A549 (cell line): ENCODE measurements around the gene BRF1. TPM values are rescaled to one million over a fixed set of nuclear protein-coding genes. Genes with fewer than 3 reads are reported as not detected.

ENCODE experiments used
- ATAC-seq, 2 experiments: fragments of 200-7000 bp in 1 of 2; fragments of >200 bp in 1 of 2; cut with Nextera tagmentation in 1 of 2; cut with Tn5 transposase in 1 of 2; 3 replicates each; pipeline versions ENCODE4 v1.8.0 to v1.9.1; 2018 to 2020; ENCODE audit warnings: mild to moderate bottlenecking in 1 of 2, moderate library complexity in 1 of 2
- CTCF ChIA-PET: fragments of 300-600 bp; sonication (Branson Sonifier 250); formaldehyde crosslinking; extraction: SDS; loops from one replicate; lab custom pipeline; 2021; ENCODE audit warnings: antibody characterized with exemption, inconsistent platforms; lab: Yijun Ruan, JAX
- POLR2A ChIA-PET: fragments of 350-600 bp; formaldehyde crosslinking; extraction: SDS; loops from one replicate; lab custom pipeline; 2021; ENCODE audit warnings: antibody characterized with exemption, inconsistent platforms; lab: Yijun Ruan, JAX
- DNase-seq, 2 experiments: peaks; one replicate each; pipeline versions ENCODE4 v3.0.0 to v3.0.0-alpha.2; 2011 to 2016; ENCODE audit warnings: low read depth in 1 of 2, low spot score in 1 of 2
- FAIRE-seq: peaks from 2 replicates; lab custom pipeline; 2011; peaks lifted over from hg19 to GRCh38; lab: Jason Lieb, UNC
- H3K27ac ChIP-seq, 2 experiments: fragments of >200 bp; sonication (Bioruptor Twin); formaldehyde crosslinking; 3 replicates each; pipeline ENCODE4 v1.5.1; 2016 to 2017
- H3K4me1 ChIP-seq: fragments of >200 bp; sonication (Bioruptor Twin); formaldehyde crosslinking; 3 replicates; pipeline ENCODE4 v1.6.1; 2016
- H3K4me2 ChIP-seq: fragments of >200 bp; sonication (Bioruptor Twin); formaldehyde crosslinking; 3 replicates; pipeline ENCODE4 v1.6.1; 2016
- H3K4me3 ChIP-seq: fragments of >200 bp; sonication (Bioruptor Twin); formaldehyde crosslinking; 3 replicates; pipeline ENCODE4 v1.5.1; 2016
- H3K9me3 ChIP-seq: fragments of >200 bp; sonication (Bioruptor Twin); formaldehyde crosslinking; 3 replicates; pipeline ENCODE4 v1.6.1; 2016
- ATOH8 ChIP-seq: fragments of 250-450 bp; sonication (Bioruptor Pico); IDR thresholded peaks from 2 replicates; pipeline ENCODE4 v1.5.0; 2020; ENCODE audit warnings: low read depth, mild to moderate bottlenecking, moderate library complexity
- BCL3 ChIP-seq: fragments of >200 bp; sonication (Bioruptor Twin); formaldehyde crosslinking; IDR thresholded peaks from 3 replicates; pipeline ENCODE4 v1.6.1; 2016
- BHLHE40 ChIP-seq: IDR thresholded peaks from 2 replicates; pipeline ENCODE4 v1.6.1; 2012; ENCODE audit warnings: low read depth, low read length, inconsistent platforms
- CBX2 ChIP-seq: fragments of 200-600 bp; sonication (generic); IDR thresholded peaks from 2 replicates; pipeline ENCODE4 v1.6.1; 2016; ENCODE audit warnings: low read depth, mild to moderate bottlenecking, borderline replicate concordance
- CEBPB ChIP-seq, 2 experiments: fragments of >200 bp in 1 of 2; sonication (Bioruptor Twin) in 1 of 2; formaldehyde crosslinking in 1 of 2; IDR thresholded peaks; 2 replicates each; pipeline ENCODE4 v1.6.1; 2012 to 2016
- CTCF ChIP-seq: fragments of >200 bp; sonication (Bioruptor Twin); formaldehyde crosslinking; IDR thresholded peaks from 3 replicates; pipeline ENCODE4 v1.5.1; 2016
- EHF ChIP-seq: fragments of 250-450 bp; sonication (Bioruptor Pico); IDR thresholded peaks from 2 replicates; pipeline ENCODE4 v1.5.0; 2020; ENCODE audit warnings: mild to moderate bottlenecking
- EP300 ChIP-seq, 2 experiments: fragments of >200 bp; sonication (Bioruptor Twin); formaldehyde crosslinking; IDR thresholded peaks; 2 replicates in 1 of 2; 3 replicates in 1 of 2; pipeline ENCODE4 v1.6.1; 2016 to 2017
- ESRRA ChIP-seq: fragments of 150-350 bp; IDR thresholded peaks from 2 replicates; pipeline ENCODE4 v1.6.1; 2014; ENCODE audit warnings: mild to moderate bottlenecking, low read length, borderline replicate concordance
- HEYL ChIP-seq: fragments of 250-450 bp; sonication (Bioruptor Pico); IDR thresholded peaks from 2 replicates; pipeline ENCODE4 v1.8.0; 2021; ENCODE audit warnings: mild to moderate bottlenecking, moderate library complexity
- HMGXB4 ChIP-seq: fragments of 250-450 bp; sonication (Bioruptor Pico); IDR thresholded peaks from 2 replicates; pipeline ENCODE4 v1.5.0; 2021; ENCODE audit warnings: mild to moderate bottlenecking, moderate library complexity, borderline replicate concordance
- JUN ChIP-seq, 2 experiments: fragments of >200 bp; sonication (Bioruptor Twin); formaldehyde crosslinking; IDR thresholded peaks; 2 replicates in 1 of 2; 3 replicates in 1 of 2; pipeline ENCODE4 v1.6.1; 2016 to 2017
- KDM1A ChIP-seq: fragments of 200-600 bp; sonication (generic); IDR thresholded peaks from 2 replicates; pipeline ENCODE4 v1.6.1; 2016; ENCODE audit warnings: low read depth, mild to moderate bottlenecking
- MAFK ChIP-seq: fragments of 450-650 bp; IDR thresholded peaks from 2 replicates; pipeline ENCODE4 v1.6.1; 2014; ENCODE audit not compliant: partially characterized antibody
- PBX3 ChIP-seq: IDR thresholded peaks from 2 replicates; pipeline ENCODE4 v1.6.1; 2012
- PHF8 ChIP-seq: fragments of 200-600 bp; sonication (generic); IDR thresholded peaks from 2 replicates; pipeline ENCODE4 v1.6.1; 2016; ENCODE audit warnings: low read depth, mild to moderate bottlenecking, antibody characterized with exemption, moderate library complexity, borderline replicate concordance
- POLR2AphosphoS2 ChIP-seq: conservative IDR thresholded peaks from 2 replicates; pipeline ENCODE4 v1.6.1; 2012; ENCODE audit warnings: low read length, improper control_type of control experiment, inconsistent platforms
- RAD21 ChIP-seq, 2 experiments: fragments of >200 bp in 1 of 2; sonication (Bioruptor Twin) in 1 of 2; formaldehyde crosslinking in 1 of 2; IDR thresholded peaks in 1 of 2; conservative IDR thresholded peaks in 1 of 2; 2 replicates in 1 of 2; 3 replicates in 1 of 2; pipeline ENCODE4 v1.6.1; 2012 to 2018; ENCODE audit warnings: inconsistent platforms in 1 of 2
- RCOR1 ChIP-seq: fragments of 150-350 bp; IDR thresholded peaks from 2 replicates; pipeline ENCODE4 v1.6.1; 2014; ENCODE audit warnings: antibody characterized with exemption, low read length, low read depth
- SMC3 ChIP-seq: fragments of >200 bp; sonication (Bioruptor Twin); formaldehyde crosslinking; IDR thresholded peaks from 3 replicates; pipeline ENCODE4 v1.6.1; 2018; ENCODE audit warnings: inconsistent platforms
- SREBF2 ChIP-seq: fragments of 450-650 bp; IDR thresholded peaks from 2 replicates; pipeline ENCODE4 v1.6.1; 2014; ENCODE audit warnings: mild to moderate bottlenecking, moderate library complexity
- WGBS: methylation state at CpG from one replicate; pipeline ENCODE4 v1.1.6; 2017; ENCODE audit errors: missing lambda C conversion rate; 5-methylcytosine and 5-hydroxymethylcytosine counted together
- polyA plus RNA-seq, 4 experiments: library from polyadenylated mRNA; depleted of rRNA in 3 of 4; stranded (reverse); fragments of >200 nt; fragmentation: RNase III in 1 of 4; extraction: RNeasy Plus Mini Kit Qiagen cat#74134 plus additional on column Dnase treatment in 1 of 4; gene quantifications; 2 replicates in 3 of 4; 3 replicates in 1 of 4; pipeline ENCODE4 v1.2.3, GENCODE V29; 2011 to 2017

The BRF1 gene
- polyA plus RNA-seq, 2 of the 4 experiments (the other 2 are of a cell fraction) = 8.5 to 25.7 TPM

GRCh38 chr14:105203701-105204100, 97.1 kb downstream of the BRF1 start (continued):
- no peak for TF ChIP-seq CBX2
- no peak for TF ChIP-seq POLR2AphosphoS2
- TF ChIP-seq ATOH8 = no peak
- no peak for TF ChIP-seq EP300 (IDR thresholded peaks at IDR 0.05)
- TF ChIP-seq PHF8 = no peak

GRCh38 chr14:105203057-105203531, 97.7 kb downstream of the BRF1 start:
- Histone ChIP-seq H3K27ac (peak overlapping the region in 1 of 2 experiments; percentile 58; a peak in 2 of 6 replicates), H3K4me1 (peaks cover 43% of the 10 kb centered on the region), H3K4me2 (peak overlapping the region; percentile 63), H3K4me3 (no peak overlapping the region), H3K9me3 (no peaks in the 10 kb centered on the region)
- ChIA-PET CTCF (interaction anchor here (0.7 to 4.8 kb wide), 24 partner anchors 9 to 287 kb away, joined by 3 to 25 read pairs (median 4); partner anchors contain the start of gene BTBD6), POLR2A (no interaction called here)
- no peak for TF ChIP-seq KDM1A
- TF ChIP-seq MAFK = no peak
- no peak for TF ChIP-seq HEYL
- TF ChIP-seq SMC3 = peak; percentile 87
- no peak for TF ChIP-seq ESRRA
- 0 out of 2 replicates have a peak, but pooled peaks have one; percentile 21 for TF ChIP-seq PBX3
- no peak for TF ChIP-seq BCL3
- no peak for TF ChIP-seq HMGXB4
- TF ChIP-seq CTCF = peak; percentile 89
- TF ChIP-seq RAD21 (conservative IDR thresholded peaks at IDR 0.05 in 1 of 2, IDR thresholded peaks at IDR 0.05 in 1 of 2) = peak; percentile 63 to 76
- FAIRE-seq = no peak
- peak; percentile 37 to 75 for ATAC-seq
- 16% methylated on average over 13 of the region's 18 CpGs for WGBS
- DNase-seq = peak; percentile 66 to 81

- no peak for DNase-seq
- no peak for FAIRE-seq
- Histone ChIP-seq H3K4me1 (peaks cover 43% of the 10 kb centered on the region), H3K9me3 (no peaks in the 10 kb centered on the region)
- CTCF ChIA-PET = interaction anchor here (0.6 to 4.8 kb wide), 16 partner anchors 11 to 326 kb away, joined by 3 to 25 read pairs (median 4); no protein-coding TSS in a partner anchor
- TF ChIP-seq HEYL = no peak
- no peak for TF ChIP-seq EHF (CRISPR knock-in tag)
- TF ChIP-seq PHF8 = no peak
- no peak for TF ChIP-seq SREBF2
- TF ChIP-seq EP300 (IDR thresholded peaks at IDR 0.05) = no peak
- no peak for TF ChIP-seq JUN (IDR thresholded peaks at IDR 0.05)
- no peak for TF ChIP-seq CEBPB (IDR thresholded peaks at IDR 0.05)
- no peak for TF ChIP-seq BHLHE40
- no peak for TF ChIP-seq RCOR1
- TF ChIP-seq ATOH8 = no peak
- TF ChIP-seq SMC3 = no peak
- no peak for TF ChIP-seq ESRRA
- TF ChIP-seq, all 56 proteins: peak for 0
- POLR2A ChIA-PET = no interaction called here
- 88% methylated on average over 14 of the region's 20 CpGs for WGBS
- no peak overlapping the region for H3K4me2 ChIP-seq
- no peak overlapping the region for H3K4me3 ChIP-seq
- ATAC-seq = peak in 1 of 2 experiments; percentile 1; a peak in 3 of 6 replicates
- no peak overlapping the region for H3K27ac ChIP-seq
Measured at GRCh38 chr14:105201925-105202513, 98.8 kb downstream of the BRF1 start.
